ENCODE results near the gene SGMS1. TPM values are rescaled to one million over a fixed set of nuclear protein-coding genes. Genes with fewer than 3 reads are reported as not detected.

The SGMS1 gene
- total RNA-seq, 2 experiments from 2014 or later: 24.8 to 25.2 TPM

DNA sequence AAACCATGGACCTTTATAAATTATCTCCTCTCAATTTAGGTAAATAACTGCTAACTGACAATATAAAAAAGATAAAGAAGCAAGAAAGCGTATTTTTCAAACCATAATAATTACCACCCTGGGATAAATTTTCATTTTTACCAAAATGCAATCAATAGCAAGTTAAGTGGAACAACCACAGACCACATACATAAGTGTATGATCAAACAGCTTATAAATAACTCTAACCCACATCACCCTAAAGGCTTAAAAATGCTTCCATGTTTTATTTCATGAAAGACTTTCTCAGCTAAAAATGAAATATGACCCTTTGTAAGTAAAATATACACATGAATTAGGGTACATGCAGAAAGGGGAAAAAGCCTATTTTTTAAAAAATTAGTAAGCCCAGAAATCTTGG, 156.5 kb downstream of the SGMS1 start:
- Mint-ChIP-seq H3K27ac (no peak overlapping the region), H3K27me3 (no peaks in the 10 kb centered on the region), H3K4me3 (no peak overlapping the region), H3K4me1 (ENCODE audit: low read depth) (peaks cover 65% of the 10 kb centered on the region), H3K36me3 (ENCODE audit: low read depth) (peaks cover 38% of the 10 kb centered on the region), H3K9me3 (no peaks in the 10 kb centered on the region)
- H3K27me3 ChIP-seq (ENCODE audit: control insufficient read depth in 1 of 2, insufficient read depth in 2 of 2, low read length in 2 of 2): no peaks in the 10 kb centered on the region
- H3K4me3 ChIP-seq (ENCODE audit: low read length): no peak overlapping the region
- intact Hi-C loops (cut with DNase I, micrococcal nuclease): no loop called here
- TF ChIP-seq CTCF (IDR thresholded peaks at IDR 0.05): no peak
- peaks cover 3% of the 10 kb centered on the region for H3K4me1 ChIP-seq (ENCODE audit: insufficient read depth, low read length)
- no peaks in the 10 kb centered on the region for H3K9me3 ChIP-seq (ENCODE audit: control insufficient read depth in 1 of 2, insufficient read depth in 1 of 2, low read length in 2 of 2)
- ChIA-PET POLR2A (no interaction called here), CTCF (no interaction called here)
- DNase-seq (no peak), ATAC-seq (ENCODE audit: poor library complexity) (no peak)
- H3K27ac ChIP-seq (ENCODE audit: low read depth in 1 of 2, low read length in 2 of 2): no peak overlapping the region
- H3K36me3 ChIP-seq (ENCODE audit: insufficient read depth, low read length): no peaks in the 10 kb centered on the region

GRCh38 chr10:50464004-50464409, 159.7 kb downstream of the SGMS1 start:
- ChIA-PET CTCF (no interaction called here), POLR2A (no interaction called here)
- no peak for ATAC-seq (ENCODE audit: poor library complexity)
- no peaks in the 10 kb centered on the region for H3K27me3 ChIP-seq (ENCODE audit: control insufficient read depth in 1 of 2, insufficient read depth in 2 of 2, low read length in 2 of 2)
- no peaks in the 10 kb centered on the region for H3K4me1 ChIP-seq (ENCODE audit: insufficient read depth, low read length)
- Mint-ChIP-seq H3K4me3 (no peak overlapping the region), H3K9me3 (no peaks in the 10 kb centered on the region), H3K27me3 (no peaks in the 10 kb centered on the region), H3K4me1 (ENCODE audit: low read depth) (peaks cover 34% of the 10 kb centered on the region), H3K27ac (no peak overlapping the region), H3K36me3 (ENCODE audit: low read depth) (peaks cover 60% of the 10 kb centered on the region)
- no peak for DNase-seq
- no peaks in the 10 kb centered on the region for H3K9me3 ChIP-seq (ENCODE audit: control insufficient read depth in 1 of 2, insufficient read depth in 1 of 2, low read length in 2 of 2)
- no peak overlapping the region for H3K4me3 ChIP-seq (ENCODE audit: low read length)
- peaks cover 17% of the 10 kb centered on the region for H3K36me3 ChIP-seq (ENCODE audit: insufficient read depth, low read length)
- intact Hi-C loops (cut with DNase I, micrococcal nuclease): no loop called here
- TF ChIP-seq CTCF (IDR thresholded peaks at IDR 0.05): no peak
- H3K27ac ChIP-seq (ENCODE audit: low read depth in 1 of 2, low read length in 2 of 2): no peak overlapping the region

GRCh38 chr10:50461834-50462233, 161.9 kb downstream of the SGMS1 start:
- H3K9me3 ChIP-seq (ENCODE audit: control insufficient read depth in 1 of 2, insufficient read depth in 1 of 2, low read length in 2 of 2): no peaks in the 10 kb centered on the region
- H3K4me3 ChIP-seq (ENCODE audit: low read length): no peak overlapping the region
- intact Hi-C loops (cut with DNase I, micrococcal nuclease): no loop called here
- Mint-ChIP-seq H3K27ac (no peak overlapping the region), H3K4me1 (ENCODE audit: low read depth) (peaks cover 18% of the 10 kb centered on the region), H3K9me3 (no peaks in the 10 kb centered on the region), H3K36me3 (ENCODE audit: low read depth) (peaks cover 78% of the 10 kb centered on the region), H3K4me3 (no peak overlapping the region), H3K27me3 (no peaks in the 10 kb centered on the region)
- ChIA-PET CTCF (no interaction called here), POLR2A (interaction anchor here (0.5 kb wide), 1 partner anchor 20 kb away, joined by 3 read pairs; no protein-coding TSS in a partner anchor)
- no peak overlapping the region for H3K27ac ChIP-seq (ENCODE audit: low read depth in 1 of 2, low read length in 2 of 2)
- no peaks in the 10 kb centered on the region for H3K4me1 ChIP-seq (ENCODE audit: insufficient read depth, low read length)
- no peak for ATAC-seq (ENCODE audit: poor library complexity)
- peaks cover 17% of the 10 kb centered on the region for H3K36me3 ChIP-seq (ENCODE audit: insufficient read depth, low read length)
- no peaks in the 10 kb centered on the region for H3K27me3 ChIP-seq (ENCODE audit: control insufficient read depth in 1 of 2, insufficient read depth in 2 of 2, low read length in 2 of 2)
- no peak for DNase-seq
- TF ChIP-seq CTCF (IDR thresholded peaks at IDR 0.05): no peak

All from CD4-positive, alpha-beta T cell (primary cell).